ENCODE results near the gene CCDC197.

CCDC197 gene

DNA sequence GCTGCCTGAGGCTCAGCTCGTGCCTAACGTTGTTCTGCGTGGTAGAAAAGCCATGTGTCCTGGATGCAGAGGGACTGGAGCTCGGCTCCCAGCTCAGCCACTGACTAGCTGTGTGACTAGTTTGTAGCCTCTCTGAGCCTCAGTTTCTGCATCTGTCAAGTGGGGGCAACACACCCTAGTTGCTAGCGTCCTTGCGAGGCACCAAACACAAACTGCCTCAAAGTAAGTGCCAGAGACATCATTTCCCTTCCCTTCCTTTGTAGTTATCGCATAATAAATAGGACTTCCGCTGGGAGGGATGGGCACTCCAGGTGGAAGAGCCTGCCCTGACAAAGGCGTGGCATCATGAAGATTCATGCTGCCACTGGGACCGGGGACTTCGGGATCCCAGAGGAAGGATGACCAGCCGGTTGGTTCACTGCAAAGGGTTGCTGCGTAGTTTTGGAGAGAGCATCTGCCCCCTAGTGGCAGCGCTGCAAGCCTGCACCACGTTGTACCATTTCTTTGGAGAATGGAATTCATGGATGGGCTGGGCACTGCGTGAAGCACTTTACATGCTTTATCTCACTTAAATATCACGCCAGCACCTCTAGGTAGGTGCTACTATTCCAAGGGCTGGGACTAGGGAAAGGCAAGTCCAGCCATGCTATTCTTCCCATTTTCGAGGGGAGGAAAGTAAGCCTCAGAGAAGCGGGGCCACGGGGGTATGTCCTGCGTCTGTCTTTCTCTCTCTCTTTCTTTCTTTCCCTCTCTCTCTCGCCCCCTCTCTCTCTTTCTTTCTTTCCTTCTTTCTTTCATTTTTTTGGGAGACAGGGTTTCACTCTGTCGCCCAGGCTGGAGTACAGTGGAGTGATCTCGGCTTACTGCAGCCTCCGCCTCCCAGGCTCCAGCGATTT is 4.6 kb downstream of the CCDC197 start (continued):
- TF ChIP-seq, protein P1, sequence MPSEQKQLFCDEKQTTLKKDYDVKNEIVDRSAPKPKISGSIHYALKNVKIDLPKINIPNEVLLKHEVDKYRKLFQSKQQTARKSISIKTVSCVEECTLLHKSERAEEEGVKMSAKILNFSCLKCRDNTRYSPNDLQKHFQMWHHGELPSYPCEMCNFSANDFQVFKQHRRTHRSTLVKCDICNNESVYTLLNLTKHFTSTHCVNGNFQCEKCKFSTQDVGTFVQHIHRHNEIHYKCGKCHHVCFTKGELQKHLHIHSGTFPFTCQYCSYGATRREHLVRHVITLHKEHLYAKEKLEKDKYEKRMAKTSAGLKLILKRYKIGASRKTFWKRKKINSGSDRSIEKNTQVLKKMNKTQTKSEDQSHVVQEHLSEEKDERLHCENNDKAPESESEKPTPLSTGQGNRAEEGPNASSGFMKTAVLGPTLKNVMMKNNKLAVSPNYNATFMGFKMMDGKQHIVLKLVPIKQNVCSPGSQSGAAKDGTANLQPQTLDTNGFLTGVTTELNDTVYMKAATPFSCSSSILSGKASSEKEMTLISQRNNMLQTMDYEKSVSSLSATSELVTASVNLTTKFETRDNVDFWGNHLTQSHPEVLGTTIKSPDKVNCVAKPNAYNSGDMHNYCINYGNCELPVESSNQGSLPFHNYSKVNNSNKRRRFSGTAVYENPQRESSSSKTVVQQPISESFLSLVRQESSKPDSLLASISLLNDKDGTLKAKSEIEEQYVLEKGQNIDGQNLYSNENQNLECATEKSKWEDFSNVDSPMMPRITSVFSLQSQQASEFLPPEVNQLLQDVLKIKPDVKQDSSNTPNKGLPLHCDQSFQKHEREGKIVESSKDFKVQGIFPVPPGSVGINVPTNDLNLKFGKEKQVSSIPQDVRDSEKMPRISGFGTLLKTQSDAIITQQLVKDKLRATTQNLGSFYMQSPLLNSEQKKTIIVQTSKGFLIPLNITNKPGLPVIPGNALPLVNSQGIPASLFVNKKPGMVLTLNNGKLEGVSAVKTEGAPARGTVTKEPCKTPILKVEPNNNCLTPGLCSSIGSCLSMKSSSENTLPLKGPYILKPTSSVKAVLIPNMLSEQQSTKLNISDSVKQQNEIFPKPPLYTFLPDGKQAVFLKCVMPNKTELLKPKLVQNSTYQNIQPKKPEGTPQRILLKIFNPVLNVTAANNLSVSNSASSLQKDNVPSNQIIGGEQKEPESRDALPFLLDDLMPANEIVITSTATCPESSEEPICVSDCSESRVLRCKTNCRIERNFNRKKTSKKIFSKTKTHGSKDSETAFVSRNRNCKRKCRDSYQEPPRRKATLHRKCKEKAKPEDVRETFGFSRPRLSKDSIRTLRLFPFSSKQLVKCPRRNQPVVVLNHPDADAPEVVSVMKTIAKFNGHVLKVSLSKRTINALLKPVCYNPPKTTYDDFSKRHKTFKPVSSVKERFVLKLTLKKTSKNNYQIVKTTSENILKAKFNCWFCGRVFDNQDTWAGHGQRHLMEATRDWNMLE (tag by site-specific recombination; conservative IDR thresholded peaks at IDR 0.05; ENCODE audit: low read depth) = no peak
- TF ChIP-seq ZNF514 (tag by site-specific recombination; IDR thresholded peaks at IDR 0.05) = no peak
- no peak for TF ChIP-seq ZNF354C (tag by site-specific recombination; IDR thresholded peaks at IDR 0.05; ENCODE audit: borderline replicate concordance, low read depth)
- no peak for TF ChIP-seq MZF1 (tag by site-specific recombination; IDR thresholded peaks at IDR 0.05; ENCODE audit: borderline replicate concordance)
- TF ChIP-seq, protein P2, sequence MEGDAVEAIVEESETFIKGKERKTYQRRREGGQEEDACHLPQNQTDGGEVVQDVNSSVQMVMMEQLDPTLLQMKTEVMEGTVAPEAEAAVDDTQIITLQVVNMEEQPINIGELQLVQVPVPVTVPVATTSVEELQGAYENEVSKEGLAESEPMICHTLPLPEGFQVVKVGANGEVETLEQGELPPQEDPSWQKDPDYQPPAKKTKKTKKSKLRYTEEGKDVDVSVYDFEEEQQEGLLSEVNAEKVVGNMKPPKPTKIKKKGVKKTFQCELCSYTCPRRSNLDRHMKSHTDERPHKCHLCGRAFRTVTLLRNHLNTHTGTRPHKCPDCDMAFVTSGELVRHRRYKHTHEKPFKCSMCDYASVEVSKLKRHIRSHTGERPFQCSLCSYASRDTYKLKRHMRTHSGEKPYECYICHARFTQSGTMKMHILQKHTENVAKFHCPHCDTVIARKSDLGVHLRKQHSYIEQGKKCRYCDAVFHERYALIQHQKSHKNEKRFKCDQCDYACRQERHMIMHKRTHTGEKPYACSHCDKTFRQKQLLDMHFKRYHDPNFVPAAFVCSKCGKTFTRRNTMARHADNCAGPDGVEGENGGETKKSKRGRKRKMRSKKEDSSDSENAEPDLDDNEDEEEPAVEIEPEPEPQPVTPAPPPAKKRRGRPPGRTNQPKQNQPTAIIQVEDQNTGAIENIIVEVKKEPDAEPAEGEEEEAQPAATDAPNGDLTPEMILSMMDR (tag by site-specific recombination; IDR thresholded peaks at IDR 0.05) = peak; percentile 75
- TF ChIP-seq, protein P3, sequence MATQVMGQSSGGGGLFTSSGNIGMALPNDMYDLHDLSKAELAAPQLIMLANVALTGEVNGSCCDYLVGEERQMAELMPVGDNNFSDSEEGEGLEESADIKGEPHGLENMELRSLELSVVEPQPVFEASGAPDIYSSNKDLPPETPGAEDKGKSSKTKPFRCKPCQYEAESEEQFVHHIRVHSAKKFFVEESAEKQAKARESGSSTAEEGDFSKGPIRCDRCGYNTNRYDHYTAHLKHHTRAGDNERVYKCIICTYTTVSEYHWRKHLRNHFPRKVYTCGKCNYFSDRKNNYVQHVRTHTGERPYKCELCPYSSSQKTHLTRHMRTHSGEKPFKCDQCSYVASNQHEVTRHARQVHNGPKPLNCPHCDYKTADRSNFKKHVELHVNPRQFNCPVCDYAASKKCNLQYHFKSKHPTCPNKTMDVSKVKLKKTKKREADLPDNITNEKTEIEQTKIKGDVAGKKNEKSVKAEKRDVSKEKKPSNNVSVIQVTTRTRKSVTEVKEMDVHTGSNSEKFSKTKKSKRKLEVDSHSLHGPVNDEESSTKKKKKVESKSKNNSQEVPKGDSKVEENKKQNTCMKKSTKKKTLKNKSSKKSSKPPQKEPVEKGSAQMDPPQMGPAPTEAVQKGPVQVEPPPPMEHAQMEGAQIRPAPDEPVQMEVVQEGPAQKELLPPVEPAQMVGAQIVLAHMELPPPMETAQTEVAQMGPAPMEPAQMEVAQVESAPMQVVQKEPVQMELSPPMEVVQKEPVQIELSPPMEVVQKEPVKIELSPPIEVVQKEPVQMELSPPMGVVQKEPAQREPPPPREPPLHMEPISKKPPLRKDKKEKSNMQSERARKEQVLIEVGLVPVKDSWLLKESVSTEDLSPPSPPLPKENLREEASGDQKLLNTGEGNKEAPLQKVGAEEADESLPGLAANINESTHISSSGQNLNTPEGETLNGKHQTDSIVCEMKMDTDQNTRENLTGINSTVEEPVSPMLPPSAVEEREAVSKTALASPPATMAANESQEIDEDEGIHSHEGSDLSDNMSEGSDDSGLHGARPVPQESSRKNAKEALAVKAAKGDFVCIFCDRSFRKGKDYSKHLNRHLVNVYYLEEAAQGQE (tag by site-specific recombination; IDR thresholded peaks at IDR 0.05) = no peak
- no peak for TF ChIP-seq ZNF175 (tag by site-specific recombination; IDR thresholded peaks at IDR 0.05)
- TF ChIP-seq ZFP37 (tag by site-specific recombination; IDR thresholded peaks at IDR 0.05) = no peak

DNA sequence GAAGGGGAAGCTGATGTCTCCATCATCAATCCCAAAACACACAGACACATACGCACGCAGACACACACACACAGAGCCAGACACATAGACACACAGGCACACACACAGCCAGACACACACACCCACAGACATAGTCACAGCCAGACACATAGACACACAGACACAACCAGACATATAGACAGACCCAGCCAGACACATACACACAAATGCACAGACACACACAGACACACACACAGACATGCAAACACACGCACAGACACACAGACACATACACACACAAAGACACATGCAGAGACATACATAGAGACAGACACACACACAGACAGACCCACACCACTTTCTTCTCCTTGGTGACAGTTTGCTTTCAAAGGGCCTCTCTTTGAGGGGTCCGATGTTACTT is 6.3 kb downstream of the CCDC197 start:
- ChIA-PET CTCF (interaction anchor here (0.9 to 3.6 kb wide), 6 partner anchors 12 to 178 kb away, joined by 3 to 39 read pairs (median 4); no protein-coding TSS in a partner anchor), POLR2A (no interaction called here)
- H3K4me1 ChIP-seq (ENCODE audit: control insufficient read depth, insufficient read depth, low read length) = no peaks in the 10 kb centered on the region
- H3K36me3 ChIP-seq (ENCODE audit: control insufficient read depth in 2 of 2, insufficient read depth in 1 of 2, low read length in 2 of 2) = no peaks in the 10 kb centered on the region
- H3K27ac ChIP-seq (ENCODE audit: extremely low read depth, low read depth, low read length) = no peak overlapping the region
- no peak overlapping the region for H3K4me3 ChIP-seq (ENCODE audit: low read depth, low read length)
- no peaks in the 10 kb centered on the region for H3K9me3 ChIP-seq (ENCODE audit: control insufficient read depth, insufficient read depth, low read depth, low read length)
- TF ChIP-seq, protein P4, sequence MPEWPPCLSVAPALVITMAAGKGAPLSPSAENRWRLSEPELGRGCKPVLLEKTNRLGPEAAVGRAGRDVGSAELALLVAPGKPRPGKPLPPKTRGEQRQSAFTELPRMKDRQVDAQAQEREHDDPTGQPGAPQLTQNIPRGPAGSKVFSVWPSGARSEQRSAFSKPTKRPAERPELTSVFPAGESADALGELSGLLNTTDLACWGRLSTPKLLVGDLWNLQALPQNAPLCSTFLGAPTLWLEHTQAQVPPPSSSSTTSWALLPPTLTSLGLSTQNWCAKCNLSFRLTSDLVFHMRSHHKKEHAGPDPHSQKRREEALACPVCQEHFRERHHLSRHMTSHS (tag by site-specific recombination; IDR thresholded peaks at IDR 0.05) = no peak
- TF ChIP-seq ZNF16 (tag by site-specific recombination; IDR thresholded peaks at IDR 0.05; ENCODE audit: low read depth) = no peak
- TF ChIP-seq, protein P5, sequence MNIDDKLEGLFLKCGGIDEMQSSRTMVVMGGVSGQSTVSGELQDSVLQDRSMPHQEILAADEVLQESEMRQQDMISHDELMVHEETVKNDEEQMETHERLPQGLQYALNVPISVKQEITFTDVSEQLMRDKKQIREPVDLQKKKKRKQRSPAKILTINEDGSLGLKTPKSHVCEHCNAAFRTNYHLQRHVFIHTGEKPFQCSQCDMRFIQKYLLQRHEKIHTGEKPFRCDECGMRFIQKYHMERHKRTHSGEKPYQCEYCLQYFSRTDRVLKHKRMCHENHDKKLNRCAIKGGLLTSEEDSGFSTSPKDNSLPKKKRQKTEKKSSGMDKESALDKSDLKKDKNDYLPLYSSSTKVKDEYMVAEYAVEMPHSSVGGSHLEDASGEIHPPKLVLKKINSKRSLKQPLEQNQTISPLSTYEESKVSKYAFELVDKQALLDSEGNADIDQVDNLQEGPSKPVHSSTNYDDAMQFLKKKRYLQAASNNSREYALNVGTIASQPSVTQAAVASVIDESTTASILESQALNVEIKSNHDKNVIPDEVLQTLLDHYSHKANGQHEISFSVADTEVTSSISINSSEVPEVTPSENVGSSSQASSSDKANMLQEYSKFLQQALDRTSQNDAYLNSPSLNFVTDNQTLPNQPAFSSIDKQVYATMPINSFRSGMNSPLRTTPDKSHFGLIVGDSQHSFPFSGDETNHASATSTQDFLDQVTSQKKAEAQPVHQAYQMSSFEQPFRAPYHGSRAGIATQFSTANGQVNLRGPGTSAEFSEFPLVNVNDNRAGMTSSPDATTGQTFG (tag by site-specific recombination; IDR thresholded peaks at IDR 0.05; ENCODE audit: borderline replicate concordance) = 0 out of 2 replicates have a peak, but pooled peaks have one; percentile 41
- no peak for TF ChIP-seq ZBTB1 (tag by site-specific recombination; IDR thresholded peaks at IDR 0.05)
- 0 out of 2 replicates have a peak, but pooled peaks have one; percentile 13 for TF ChIP-seq ZFHX2 (tag by site-specific recombination; conservative IDR thresholded peaks at IDR 0.05)
- TF ChIP-seq, protein P6, sequence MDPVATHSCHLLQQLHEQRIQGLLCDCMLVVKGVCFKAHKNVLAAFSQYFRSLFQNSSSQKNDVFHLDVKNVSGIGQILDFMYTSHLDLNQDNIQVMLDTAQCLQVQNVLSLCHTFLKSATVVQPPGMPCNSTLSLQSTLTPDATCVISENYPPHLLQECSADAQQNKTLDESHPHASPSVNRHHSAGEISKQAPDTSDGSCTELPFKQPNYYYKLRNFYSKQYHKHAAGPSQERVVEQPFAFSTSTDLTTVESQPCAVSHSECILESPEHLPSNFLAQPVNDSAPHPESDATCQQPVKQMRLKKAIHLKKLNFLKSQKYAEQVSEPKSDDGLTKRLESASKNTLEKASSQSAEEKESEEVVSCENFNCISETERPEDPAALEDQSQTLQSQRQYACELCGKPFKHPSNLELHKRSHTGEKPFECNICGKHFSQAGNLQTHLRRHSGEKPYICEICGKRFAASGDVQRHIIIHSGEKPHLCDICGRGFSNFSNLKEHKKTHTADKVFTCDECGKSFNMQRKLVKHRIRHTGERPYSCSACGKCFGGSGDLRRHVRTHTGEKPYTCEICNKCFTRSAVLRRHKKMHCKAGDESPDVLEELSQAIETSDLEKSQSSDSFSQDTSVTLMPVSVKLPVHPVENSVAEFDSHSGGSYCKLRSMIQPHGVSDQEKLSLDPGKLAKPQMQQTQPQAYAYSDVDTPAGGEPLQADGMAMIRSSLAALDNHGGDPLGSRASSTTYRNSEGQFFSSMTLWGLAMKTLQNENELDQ (tag by site-specific recombination; IDR thresholded peaks at IDR 0.05; ENCODE audit: low read depth) = no peak
- TF ChIP-seq ZNF184 (tag by site-specific recombination; IDR thresholded peaks at IDR 0.05) = no peak
- TF ChIP-seq ZNF2 (tag by site-specific recombination; IDR thresholded peaks at IDR 0.05) = no peak
- TF ChIP-seq ZSCAN16 (tag by site-specific recombination; IDR thresholded peaks at IDR 0.05) = no peak
